22Rv1 (cell line): ENCODE measurements around the gene CYB561D1.

Experiments used
- H3K27ac ChIP-seq: fragments of 450-650 bp; 2 replicates; pipeline ENCODE4 v1.5.1; 2017
- CTCF ChIP-seq: fragments of 450-650 bp; IDR thresholded peaks from 2 replicates; pipeline ENCODE4 v1.5.1; 2017; ENCODE audit warnings: mild to moderate bottlenecking
- ZFX ChIP-seq: fragments of 450-650 bp; IDR thresholded peaks from 2 replicates; pipeline ENCODE4 v1.6.1; 2017; ENCODE audit warnings: antibody characterized with exemption, borderline replicate concordance

CYB561D1 gene

DNA sequence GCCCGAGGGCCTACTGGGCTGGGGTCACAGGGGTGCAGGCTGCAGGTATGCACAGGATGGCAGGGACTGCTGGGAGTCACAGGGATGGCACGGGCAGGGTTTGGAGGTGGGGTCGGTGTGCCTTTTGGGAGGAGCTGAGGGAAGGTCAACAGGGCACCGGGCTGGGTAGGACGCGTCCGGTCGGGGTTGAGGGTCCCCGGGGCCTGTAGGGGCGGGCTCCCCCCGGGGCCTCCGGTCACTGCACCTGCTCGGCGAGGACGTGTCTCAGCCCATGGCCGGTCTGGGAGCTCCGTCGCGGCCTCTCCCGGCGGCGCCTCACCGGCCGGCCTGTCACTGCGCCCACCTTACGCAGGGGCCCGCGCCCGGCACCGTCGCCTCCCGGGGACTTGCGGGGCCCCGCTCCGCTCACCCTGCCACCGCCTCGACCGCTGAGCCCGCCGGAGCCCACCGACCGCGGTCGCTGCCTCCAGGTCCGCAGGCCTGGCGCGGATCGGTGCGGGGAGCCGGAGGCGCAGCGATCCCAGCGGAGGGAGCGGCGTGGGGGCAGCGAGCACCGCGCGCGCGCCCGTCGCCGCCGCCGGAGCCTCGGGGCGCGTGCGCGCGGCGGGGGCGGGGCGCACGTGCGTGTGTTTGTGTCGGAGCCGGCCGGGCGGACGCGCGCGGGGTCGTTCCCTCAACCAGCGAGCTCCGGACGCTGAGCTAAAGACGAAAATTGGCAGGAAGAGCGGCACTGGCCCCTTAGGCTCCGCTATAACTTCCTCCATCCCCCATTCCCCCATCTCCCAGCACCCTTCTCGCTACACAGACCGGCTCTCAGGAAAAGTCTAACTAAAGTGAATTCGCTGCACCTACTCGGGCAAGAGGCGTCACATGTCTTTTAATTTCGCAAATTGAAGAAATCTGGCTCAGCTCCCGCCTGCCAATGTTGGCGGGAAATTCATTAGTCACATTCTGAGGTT lies 15.6 kb downstream of the CYB561D1 start, which contains the start of gene AMIGO1:
Gene AMIGO1, minus strand, starts transcription at position 552 of the 959 bp plus-strand sequence. CDS start 815 bp downstream, outside the sequence.
- TF ChIP-seq CTCF: no peak
- TF ChIP-seq ZFX: no peak
- no peak within 1 kb of the TSS for H3K27ac ChIP-seq

- TF ChIP-seq ZFX (no peak), CTCF (no peak)
These were observed 19.3 kb downstream of the CYB561D1 start for GRCh38 chr1:109513110-109513710.

GRCh38 chr1:109514846-109515245 lies 21.0 kb downstream of the CYB561D1 start:
- no peak for TF ChIP-seq ZFX
- TF ChIP-seq CTCF: no peak
- H3K27ac ChIP-seq: no peak overlapping the region

More at GRCh38 chr1:109513110-109513710, 19.3 kb downstream of the CYB561D1 start:
- no peak overlapping the region for H3K27ac ChIP-seq

DNA sequence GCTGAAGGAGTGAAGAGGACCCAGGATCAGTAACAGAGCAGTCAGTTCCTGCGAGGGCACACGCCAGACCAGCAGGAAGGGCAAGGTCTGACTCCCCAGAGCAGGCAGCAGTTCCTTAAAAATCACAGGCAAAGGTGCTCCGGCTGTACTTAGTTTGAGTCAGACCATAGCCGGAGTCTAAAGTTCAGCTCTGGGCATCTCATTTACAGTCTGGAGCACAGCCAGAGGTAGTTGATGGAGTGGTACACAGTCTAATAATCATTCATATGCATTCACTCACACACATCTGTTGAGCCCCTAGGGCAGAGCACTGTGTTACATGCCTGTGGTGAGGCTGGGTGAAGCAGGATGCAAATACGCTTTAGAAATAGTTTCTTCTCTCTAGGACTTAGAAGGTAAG lies 23.0 kb downstream of the CYB561D1 start:
- TF ChIP-seq CTCF (no peak), ZFX (no peak)
- H3K27ac ChIP-seq: 0 out of 2 replicates have a peak overlapping the region, but pooled peaks have one; percentile 23

DNA sequence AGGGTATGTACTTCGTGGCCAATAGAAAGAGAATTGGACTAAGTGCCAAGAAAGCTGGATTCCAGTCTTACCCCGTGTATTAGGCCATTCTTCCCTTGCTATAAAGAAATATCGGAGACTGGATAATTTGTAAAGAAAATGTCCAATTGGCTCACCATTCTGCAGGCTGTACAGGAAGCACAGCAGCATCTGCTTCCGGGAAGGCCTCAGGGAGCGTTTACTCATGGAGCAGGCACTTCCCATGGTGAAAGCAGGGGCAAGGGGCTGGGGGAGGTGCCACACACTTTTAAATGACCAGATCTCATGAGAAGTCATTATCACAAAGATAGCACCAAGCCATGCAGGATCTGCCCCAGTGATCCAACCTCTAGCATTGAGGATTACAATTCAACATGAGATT lies 23.4 kb downstream of the CYB561D1 start:
- 0 out of 2 replicates have a peak overlapping the region, but pooled peaks have one; percentile 23 for H3K27ac ChIP-seq
- no peak for TF ChIP-seq CTCF
- TF ChIP-seq ZFX: no peak

DNA sequence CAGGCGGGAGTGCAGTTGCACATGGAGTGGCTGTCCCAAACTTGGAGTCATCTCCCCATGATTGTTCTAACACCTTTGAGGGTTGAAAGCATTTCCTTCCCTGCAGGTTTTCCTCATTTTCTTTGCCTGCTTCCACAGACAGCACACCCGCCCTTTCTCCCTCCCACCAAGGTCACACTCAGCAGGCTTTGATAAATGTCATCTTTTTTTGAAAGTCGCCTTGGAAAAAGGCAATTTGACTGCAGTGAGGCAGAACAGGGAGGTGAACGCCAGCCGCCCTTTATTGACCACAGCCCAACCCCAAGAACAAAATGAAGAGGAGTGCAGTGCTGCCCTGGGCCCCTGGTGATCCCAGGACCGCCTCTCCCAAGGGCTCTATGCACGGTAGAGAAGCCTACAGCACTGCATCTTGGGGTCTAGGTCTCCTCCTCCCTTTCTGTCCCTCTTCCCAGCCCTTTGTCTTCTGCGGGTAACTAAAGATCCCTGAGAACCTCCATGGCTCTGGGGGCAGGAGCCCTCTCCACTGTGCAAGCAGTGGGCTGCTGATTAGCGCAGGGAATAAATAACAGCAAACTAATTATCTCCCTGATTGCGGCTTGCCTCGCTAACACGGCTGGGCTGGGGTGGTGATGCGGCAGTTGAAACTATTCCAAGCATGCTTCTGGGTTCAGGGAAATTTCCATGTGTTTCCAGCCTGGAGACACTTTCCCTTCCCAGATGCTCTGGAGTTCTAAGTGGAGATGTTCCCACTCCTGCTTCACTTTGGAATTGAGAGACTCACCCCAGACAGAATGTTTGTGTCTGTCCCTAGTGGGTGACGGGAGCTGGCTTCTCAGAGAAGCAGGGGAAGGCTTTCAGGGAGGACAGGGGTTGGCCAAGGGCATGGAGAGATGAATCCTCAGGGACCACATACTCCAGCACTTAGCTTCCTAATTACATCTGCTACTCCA lies 27.4 kb downstream of the CYB561D1 start:
- no peak overlapping the region for H3K27ac ChIP-seq
- no peak for TF ChIP-seq CTCF
- no peak for TF ChIP-seq ZFX
